GM12873 (cell line): ENCODE measurements around the gene HHAT.

Experiments used
- CTCF ChIP-seq: IDR thresholded peaks from 2 replicates; pipeline ENCODE4 v1.5.1; 2012; ENCODE audit warnings: low read depth, mild to moderate bottlenecking, moderate library complexity, low read length, control low read depth; ENCODE audit not compliant: insufficient read depth; ENCODE audit errors: missing control alignments

HHAT gene

GRCh38 chr1:210633636-210634035, 304.9 kb downstream of the HHAT start:
- no peak for TF ChIP-seq CTCF

- no peak for TF ChIP-seq CTCF
Measured at GRCh38 chr1:210635108-210635507, 306.4 kb downstream of the HHAT start.

GRCh38 chr1:210641582-210641981, 312.9 kb downstream of the HHAT start:
- no peak for TF ChIP-seq CTCF

- no peak for TF ChIP-seq CTCF
Measured at GRCh38 chr1:210645582-210646257, 317.0 kb downstream of the HHAT start.

- no peak for TF ChIP-seq CTCF
Measured at GRCh38 chr1:210646258-210646616, 317.5 kb downstream of the HHAT start.

- no peak for TF ChIP-seq CTCF
Measured at GRCh38 chr1:210647406-210648333, 319.0 kb downstream of the HHAT start.

- no peak for TF ChIP-seq CTCF
Measured at GRCh38 chr1:210648588-210649269, 320.0 kb downstream of the HHAT start.
